Measurements from ENCODE around the gene HM13. TPM values are rescaled to one million over a fixed set of nuclear protein-coding genes. Genes with fewer than 3 reads are reported as not detected.

The HM13 gene
- total and polyA plus RNA-seq, 2 of the 13 experiments (the other 11 are each of a cell fraction or from before 2014, with no cell fraction given): 118 to 243 TPM

GRCh38 chr20:31548820-31549512 lies 34.7 kb downstream of the HM13 start (continued):
- TF ChIP-seq ZNF800 (CRISPR knock-in tag; IDR thresholded peaks at IDR 0.05) (no peak), SMAD3 (CRISPR knock-in tag; IDR thresholded peaks at IDR 0.05) (no peak), ZNF383 (CRISPR knock-in tag; IDR thresholded peaks at IDR 0.05; ENCODE audit: borderline replicate concordance) (no peak), HINFP (CRISPR knock-in tag; IDR thresholded peaks at IDR 0.05; ENCODE audit: low read depth) (no peak), SOX5 (CRISPR knock-in tag; IDR thresholded peaks at IDR 0.05; ENCODE audit: borderline replicate concordance) (no peak), CBFB (CRISPR knock-in tag; IDR thresholded peaks at IDR 0.05) (no peak), ZSCAN30 (CRISPR knock-in tag; IDR thresholded peaks at IDR 0.05) (no peak), ZSCAN20 (CRISPR knock-in tag; IDR thresholded peaks at IDR 0.05; ENCODE audit: borderline replicate concordance) (no peak), ZNF430 (CRISPR knock-in tag; IDR thresholded peaks at IDR 0.05) (no peak), CREBL2 (CRISPR knock-in tag; IDR thresholded peaks at IDR 0.05; ENCODE audit: borderline replicate concordance) (no peak), DR1 (CRISPR knock-in tag; IDR thresholded peaks at IDR 0.05) (no peak), ZNF615 (CRISPR knock-in tag; IDR thresholded peaks at IDR 0.05; ENCODE audit: borderline replicate concordance) (no peak), MLLT10 (CRISPR knock-in tag; IDR thresholded peaks at IDR 0.05) (no peak), NFE2L1 (CRISPR knock-in tag; IDR thresholded peaks at IDR 0.05; ENCODE audit: borderline replicate concordance) (no peak)
- TF ChIP-seq, protein P1, sequence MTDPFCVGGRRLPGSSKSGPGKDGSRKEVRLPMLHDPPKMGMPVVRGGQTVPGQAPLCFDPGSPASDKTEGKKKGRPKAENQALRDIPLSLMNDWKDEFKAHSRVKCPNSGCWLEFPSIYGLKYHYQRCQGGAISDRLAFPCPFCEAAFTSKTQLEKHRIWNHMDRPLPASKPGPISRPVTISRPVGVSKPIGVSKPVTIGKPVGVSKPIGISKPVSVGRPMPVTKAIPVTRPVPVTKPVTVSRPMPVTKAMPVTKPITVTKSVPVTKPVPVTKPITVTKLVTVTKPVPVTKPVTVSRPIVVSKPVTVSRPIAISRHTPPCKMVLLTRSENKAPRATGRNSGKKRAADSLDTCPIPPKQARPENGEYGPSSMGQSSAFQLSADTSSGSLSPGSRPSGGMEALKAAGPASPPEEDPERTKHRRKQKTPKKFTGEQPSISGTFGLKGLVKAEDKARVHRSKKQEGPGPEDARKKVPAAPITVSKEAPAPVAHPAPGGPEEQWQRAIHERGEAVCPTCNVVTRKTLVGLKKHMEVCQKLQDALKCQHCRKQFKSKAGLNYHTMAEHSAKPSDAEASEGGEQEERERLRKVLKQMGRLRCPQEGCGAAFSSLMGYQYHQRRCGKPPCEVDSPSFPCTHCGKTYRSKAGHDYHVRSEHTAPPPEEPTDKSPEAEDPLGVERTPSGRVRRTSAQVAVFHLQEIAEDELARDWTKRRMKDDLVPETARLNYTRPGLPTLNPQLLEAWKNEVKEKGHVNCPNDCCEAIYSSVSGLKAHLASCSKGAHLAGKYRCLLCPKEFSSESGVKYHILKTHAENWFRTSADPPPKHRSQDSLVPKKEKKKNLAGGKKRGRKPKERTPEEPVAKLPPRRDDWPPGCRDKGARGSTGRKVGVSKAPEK (CRISPR knock-in tag; IDR thresholded peaks at IDR 0.05; ENCODE audit: borderline replicate concordance): no peak
- TF ChIP-seq, protein P2, sequence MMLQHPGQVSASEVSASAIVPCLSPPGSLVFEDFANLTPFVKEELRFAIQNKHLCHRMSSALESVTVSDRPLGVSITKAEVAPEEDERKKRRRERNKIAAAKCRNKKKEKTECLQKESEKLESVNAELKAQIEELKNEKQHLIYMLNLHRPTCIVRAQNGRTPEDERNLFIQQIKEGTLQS (CRISPR knock-in tag; IDR thresholded peaks at IDR 0.05): no peak
- TF ChIP-seq, protein P3, sequence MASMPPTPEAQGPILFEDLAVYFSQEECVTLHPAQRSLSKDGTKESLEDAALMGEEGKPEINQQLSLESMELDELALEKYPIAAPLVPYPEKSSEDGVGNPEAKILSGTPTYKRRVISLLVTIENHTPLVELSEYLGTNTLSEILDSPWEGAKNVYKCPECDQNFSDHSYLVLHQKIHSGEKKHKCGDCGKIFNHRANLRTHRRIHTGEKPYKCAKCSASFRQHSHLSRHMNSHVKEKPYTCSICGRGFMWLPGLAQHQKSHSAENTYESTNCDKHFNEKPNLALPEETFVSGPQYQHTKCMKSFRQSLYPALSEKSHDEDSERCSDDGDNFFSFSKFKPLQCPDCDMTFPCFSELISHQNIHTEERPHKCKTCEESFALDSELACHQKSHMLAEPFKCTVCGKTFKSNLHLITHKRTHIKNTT (CRISPR knock-in tag; IDR thresholded peaks at IDR 0.05): no peak
- TF ChIP-seq, protein P4, sequence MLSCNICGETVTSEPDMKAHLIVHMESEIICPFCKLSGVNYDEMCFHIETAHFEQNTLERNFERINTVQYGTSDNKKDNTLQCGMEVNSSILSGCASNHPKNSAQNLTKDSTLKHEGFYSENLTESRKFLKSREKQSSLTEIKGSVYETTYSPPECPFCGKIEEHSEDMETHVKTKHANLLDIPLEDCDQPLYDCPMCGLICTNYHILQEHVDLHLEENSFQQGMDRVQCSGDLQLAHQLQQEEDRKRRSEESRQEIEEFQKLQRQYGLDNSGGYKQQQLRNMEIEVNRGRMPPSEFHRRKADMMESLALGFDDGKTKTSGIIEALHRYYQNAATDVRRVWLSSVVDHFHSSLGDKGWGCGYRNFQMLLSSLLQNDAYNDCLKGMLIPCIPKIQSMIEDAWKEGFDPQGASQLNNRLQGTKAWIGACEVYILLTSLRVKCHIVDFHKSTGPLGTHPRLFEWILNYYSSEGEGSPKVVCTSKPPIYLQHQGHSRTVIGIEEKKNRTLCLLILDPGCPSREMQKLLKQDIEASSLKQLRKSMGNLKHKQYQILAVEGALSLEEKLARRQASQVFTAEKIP (CRISPR knock-in tag; IDR thresholded peaks at IDR 0.05; ENCODE audit: borderline replicate concordance): no peak

All from HepG2 (cell line).